ENCODE data around the gene SEMA5A. TPM values are rescaled to one million over a fixed set of nuclear protein-coding genes. Genes with fewer than 3 reads are reported as not detected.

The SEMA5A gene
- total RNA-seq, 1 donor from 2014 or later: 9.3 TPM

DNA sequence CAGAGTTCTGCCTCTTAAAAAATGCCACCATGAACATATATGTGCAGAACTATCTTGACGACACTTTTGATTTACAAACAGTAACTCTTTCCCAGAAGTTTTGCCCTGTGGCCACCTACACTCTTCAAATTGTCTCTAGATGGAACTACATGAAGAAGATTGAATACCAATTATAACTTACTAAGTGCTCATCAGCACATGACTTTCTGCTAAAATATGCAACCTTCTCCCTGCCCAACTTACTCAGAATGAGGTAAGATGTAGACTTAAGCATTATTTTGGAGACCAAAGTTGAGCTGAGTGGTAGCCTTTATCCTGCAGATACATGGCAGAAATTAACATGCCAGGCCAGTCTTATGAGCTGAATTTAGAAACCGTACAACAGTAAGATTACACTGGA lies 105.4 kb downstream of the SEMA5A start:
- intact Hi-C loops (cut with DNase I): no loop called here

DNA sequence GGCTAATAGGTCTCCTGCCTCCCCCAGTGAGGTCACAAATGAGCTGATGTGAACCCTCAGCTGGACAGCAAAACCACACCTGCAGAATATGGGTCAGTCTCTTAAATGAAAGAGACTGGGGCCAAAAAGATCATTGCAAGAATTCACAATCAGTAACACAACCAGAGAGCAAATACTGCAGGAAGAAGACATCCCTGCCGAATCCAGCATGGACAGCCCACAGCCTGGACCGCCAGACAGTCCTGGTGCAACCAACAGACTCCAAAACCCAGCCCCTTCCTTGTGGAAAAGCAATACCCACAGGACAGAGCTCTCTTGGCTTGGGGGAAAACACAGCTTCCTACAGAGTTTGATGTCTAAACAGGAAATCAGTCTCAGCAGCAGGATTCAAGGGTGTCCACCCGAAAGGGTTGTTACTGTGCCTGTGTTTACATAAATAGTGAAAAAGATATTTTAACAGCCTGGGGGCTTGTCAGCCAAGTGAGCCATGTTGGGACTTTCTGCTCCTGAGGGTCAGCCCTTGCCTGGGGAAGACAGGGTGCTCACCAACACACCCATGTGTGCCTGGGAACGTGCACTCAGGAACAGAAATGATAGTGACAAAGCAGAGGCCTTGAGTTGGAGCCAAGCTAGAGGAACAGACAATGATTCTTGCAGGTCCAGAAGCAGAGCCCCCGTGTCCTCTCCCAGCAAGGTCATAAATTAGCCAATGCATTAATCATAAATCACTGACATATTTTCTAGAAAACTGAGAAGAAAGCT lies 106.2 kb downstream of the SEMA5A start:
- peak overlapping the region; percentile 24 for H3K27ac ChIP-seq
- no peaks in the 10 kb centered on the region for H3K9me3 ChIP-seq
- peaks cover 16% of the 10 kb centered on the region for H3K4me1 ChIP-seq
- no peaks in the 10 kb centered on the region for H3K36me3 ChIP-seq
- intact Hi-C loops (cut with DNase I): no loop called here
- no peak for DNase-seq (ENCODE audit: extremely low spot score in 2 of 2)
- no peak overlapping the region for H3K4me3 ChIP-seq
- TF ChIP-seq POLR2A (IDR thresholded peaks at IDR 0.05) (no peak), POLR2AphosphoS5 (IDR thresholded peaks at IDR 0.05; ENCODE audit: insufficient read depth in 1 of 2, low read depth in 1 of 2) (no peak)
- TF ChIP-seq, protein P1, sequence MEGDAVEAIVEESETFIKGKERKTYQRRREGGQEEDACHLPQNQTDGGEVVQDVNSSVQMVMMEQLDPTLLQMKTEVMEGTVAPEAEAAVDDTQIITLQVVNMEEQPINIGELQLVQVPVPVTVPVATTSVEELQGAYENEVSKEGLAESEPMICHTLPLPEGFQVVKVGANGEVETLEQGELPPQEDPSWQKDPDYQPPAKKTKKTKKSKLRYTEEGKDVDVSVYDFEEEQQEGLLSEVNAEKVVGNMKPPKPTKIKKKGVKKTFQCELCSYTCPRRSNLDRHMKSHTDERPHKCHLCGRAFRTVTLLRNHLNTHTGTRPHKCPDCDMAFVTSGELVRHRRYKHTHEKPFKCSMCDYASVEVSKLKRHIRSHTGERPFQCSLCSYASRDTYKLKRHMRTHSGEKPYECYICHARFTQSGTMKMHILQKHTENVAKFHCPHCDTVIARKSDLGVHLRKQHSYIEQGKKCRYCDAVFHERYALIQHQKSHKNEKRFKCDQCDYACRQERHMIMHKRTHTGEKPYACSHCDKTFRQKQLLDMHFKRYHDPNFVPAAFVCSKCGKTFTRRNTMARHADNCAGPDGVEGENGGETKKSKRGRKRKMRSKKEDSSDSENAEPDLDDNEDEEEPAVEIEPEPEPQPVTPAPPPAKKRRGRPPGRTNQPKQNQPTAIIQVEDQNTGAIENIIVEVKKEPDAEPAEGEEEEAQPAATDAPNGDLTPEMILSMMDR (IDR thresholded peaks at IDR 0.05): no peak
- no peaks in the 10 kb centered on the region for H3K27me3 ChIP-seq

More for the DNA sequence above, 105.4 kb downstream of the SEMA5A start:
- Histone ChIP-seq H3K36me3 (no peaks in the 10 kb centered on the region), H3K9me3 (no peaks in the 10 kb centered on the region), H3K27me3 (no peaks in the 10 kb centered on the region), H3K27ac (no peak overlapping the region), H3K4me3 (no peak overlapping the region), H3K4me1 (peaks cover 16% of the 10 kb centered on the region)
- no peak for TF ChIP-seq POLR2AphosphoS5 (IDR thresholded peaks at IDR 0.05; ENCODE audit: insufficient read depth in 1 of 2, low read depth in 1 of 2)
- TF ChIP-seq, protein P1 (IDR thresholded peaks at IDR 0.05): no peak
- no peak for TF ChIP-seq POLR2A (IDR thresholded peaks at IDR 0.05)
- DNase-seq (ENCODE audit: extremely low spot score in 2 of 2): no peak

- H3K9me3 ChIP-seq: no peaks in the 10 kb centered on the region
- H3K4me3 ChIP-seq: no peak overlapping the region
- peaks cover 16% of the 10 kb centered on the region for H3K4me1 ChIP-seq
- DNase-seq (ENCODE audit: extremely low spot score in 2 of 2): no peak
- TF ChIP-seq, protein P1 (IDR thresholded peaks at IDR 0.05): no peak
- no peak for TF ChIP-seq POLR2A (IDR thresholded peaks at IDR 0.05)
- TF ChIP-seq POLR2AphosphoS5 (IDR thresholded peaks at IDR 0.05; ENCODE audit: insufficient read depth in 1 of 2, low read depth in 1 of 2): no peak
- no peak overlapping the region for H3K27ac ChIP-seq
- intact Hi-C loops (cut with DNase I): no loop called here
- no peaks in the 10 kb centered on the region for H3K27me3 ChIP-seq
- no peaks in the 10 kb centered on the region for H3K36me3 ChIP-seq
Measured at GRCh38 chr5:9438596-9439354, 107.1 kb downstream of the SEMA5A start.

- no peaks in the 10 kb centered on the region for H3K27me3 ChIP-seq
- H3K36me3 ChIP-seq: no peaks in the 10 kb centered on the region
- H3K9me3 ChIP-seq: no peaks in the 10 kb centered on the region
- intact Hi-C loops (cut with DNase I): no loop called here
- H3K27ac ChIP-seq: no peak overlapping the region
- no peak for TF ChIP-seq POLR2AphosphoS5 (IDR thresholded peaks at IDR 0.05; ENCODE audit: insufficient read depth in 1 of 2, low read depth in 1 of 2)
- no peak for TF ChIP-seq POLR2A (IDR thresholded peaks at IDR 0.05)
- TF ChIP-seq, protein P1 (IDR thresholded peaks at IDR 0.05): no peak
- H3K4me3 ChIP-seq: no peak overlapping the region
- peaks cover 16% of the 10 kb centered on the region for H3K4me1 ChIP-seq
- no peak for DNase-seq (ENCODE audit: extremely low spot score in 2 of 2)
Measured at GRCh38 chr5:9437741-9438240, 108.1 kb downstream of the SEMA5A start.
